H1 (cell line): ENCODE measurements around the gene RNFT2.

Source experiments
- CTCF ChIP-seq, 3 experiments: IDR thresholded peaks; 1 replicate in 2 of 3; 2 replicates in 1 of 3; pipeline versions ENCODE4 v1.5.1 to v1.6.1; 2011; ENCODE audit warnings: low read length in 3 of 3, mild to moderate bottlenecking in 3 of 3, inconsistent platforms in 2 of 3, low read depth in 1 of 3, moderate library complexity in 1 of 3; ENCODE audit not compliant: insufficient read depth in 1 of 3; ENCODE audit errors: control extremely low read depth in 1 of 3
- POLR2A ChIP-seq, 2 experiments: IDR thresholded peaks; 1 replicate in 1 of 2; 2 replicates in 1 of 2; pipeline ENCODE4 v1.6.1; 2011; ENCODE audit warnings: low read depth in 2 of 2, low read length in 2 of 2, mild to moderate bottlenecking in 2 of 2; ENCODE audit errors: control extremely low read depth in 1 of 2
- TAF1 ChIP-seq: IDR thresholded peaks from 2 replicates; pipeline ENCODE4 v1.6.1; 2011; ENCODE audit warnings: mild to moderate bottlenecking, low read depth, low read length
- TCF12 ChIP-seq: IDR thresholded peaks from 2 replicates; pipeline ENCODE4 v1.6.1; 2011; ENCODE audit warnings: low read depth, mild to moderate bottlenecking, low read length

GRCh38 chr12:116777245-116777644 lies 39.1 kb downstream of the RNFT2 start:
- no peak for TF ChIP-seq POLR2A (IDR thresholded peaks at IDR 0.05; ENCODE audit: control extremely low read depth in 1 of 2, low read depth in 2 of 2, low read length in 2 of 2)
- no peak for TF ChIP-seq CTCF (IDR thresholded peaks at IDR 0.05; ENCODE audit: control extremely low read depth in 1 of 3, insufficient read depth in 1 of 3, low read depth in 1 of 3, low read length in 3 of 3)
- TF ChIP-seq TAF1: no peak
- TF ChIP-seq TCF12: no peak
